Kidney (tissue), 14 donors: Measurements from ENCODE around the gene AHNAK. TPM values are rescaled to one million over a fixed set of nuclear protein-coding genes. Genes with fewer than 3 reads are reported as not detected.
"Not testable (repeated sequence)": the region's sequence is repeated elsewhere in the genome, so short reads cannot be mapped to it uniquely, and the experiment has no call there.

ENCODE experiments used
- DNase-seq, 5 donors: peaks; one replicate each; pipeline ENCODE4 v3.0.0-alpha.2; 2013 to 2020
- FAIRE-seq: peaks from 2 replicates; lab custom pipeline; 2012; peaks lifted over from hg19 to GRCh38; lab: Jason Lieb, UNC
- H3K27ac ChIP-seq, 2 donors: one replicate each; pipeline ENCODE4 v1.7.0; 2013; ENCODE audit warnings: low read depth in 2 of 2, low read length in 2 of 2, inconsistent platforms in 1 of 2
- H3K27me3 ChIP-seq: one replicate; pipeline ENCODE4 v1.7.1; 2013; ENCODE audit warnings: low read length, inconsistent platforms; ENCODE audit not compliant: control insufficient read depth, insufficient read depth
- H3K36me3 ChIP-seq, 3 donors: one replicate each; pipeline versions ENCODE4 v1.7.0 to v1.7.1; 2013; ENCODE audit warnings: low read length in 3 of 3, control low read depth in 1 of 3, inconsistent platforms in 1 of 3; ENCODE audit not compliant: insufficient read depth in 3 of 3, control insufficient read depth in 2 of 3
- H3K4me1 ChIP-seq, 3 donors: one replicate each; pipeline versions ENCODE4 v1.7.0 to v1.7.1; 2013; ENCODE audit warnings: low read length in 3 of 3, inconsistent platforms in 1 of 3, low read depth in 1 of 3; ENCODE audit not compliant: control insufficient read depth in 2 of 3, insufficient read depth in 2 of 3
- H3K4me3 ChIP-seq, 3 donors: one replicate each; pipeline versions ENCODE4 v1.7.0 to v1.8.1; 2013; ENCODE audit warnings: low read length in 3 of 3, control low read depth in 1 of 3, inconsistent platforms in 1 of 3
- H3K9ac ChIP-seq, 3 donors: one replicate each; pipeline versions ENCODE4 v1.7.0 to v1.7.1; 2013; ENCODE audit warnings: low read length in 3 of 3, control low read depth in 1 of 3, inconsistent platforms in 1 of 3
- H3K9me3 ChIP-seq, 3 donors: one replicate each; pipeline versions ENCODE4 v1.7.0 to v1.7.1; 2013; ENCODE audit warnings: low read length in 3 of 3, control low read depth in 1 of 3, inconsistent platforms in 1 of 3; ENCODE audit not compliant: control insufficient read depth in 2 of 3, insufficient read depth in 1 of 3
- CTCF ChIP-seq: IDR thresholded peaks from 3 replicates; pipeline ENCODE4 v1.5.1; 2012; ENCODE audit warnings: mild to moderate bottlenecking, moderate library complexity, borderline replicate concordance; ENCODE audit not compliant: insufficient read depth; ENCODE audit errors: extremely low read depth
- intact Hi-C: fragments of 100-400 bp; cut with DNase I; formaldehyde crosslinking; loops from one replicate; pipeline ENCODE4 v1.11.1; 2022
- polyA plus RNA-seq: library from polyadenylated mRNA; stranded (reverse); fragments of 350-450 nt; fragmentation: Illumina TruSeq; extraction: RNeasy Lipid Tissue Mini Kit (QIAGEN cat#74804); gene quantifications from one replicate; pipeline ENCODE4 v1.2.3, GENCODE V29; 2014; ENCODE audit warnings: low read depth, low replicate concordance; ENCODE audit not compliant: insufficient read depth
- total RNA-seq: library from RNA; stranded (reverse); fragmentation: NEBNext Ultra II Directional; extraction: Animal tissue kit (Norgen Biotek cat#: 25700); gene quantifications from one replicate; pipeline ENCODE4 v1.2.1, GENCODE V29; 2021
- donor health status: control.
- donor health status: control.
- donor health status: control.
- donor health status: control.
- donor health status: control.
- donor health status: DM: yes; HTN: yes; CAD: no.
- donor health status: Normal renal cell carcinoma (clear cell type).

The AHNAK gene
- total and polyA plus RNA-seq, 2 donors from 2014 or later = 36.6 to 700 TPM

GRCh38 chr11:62573592-62574362, 27.2 kb upstream of the AHNAK start, which contains the start of gene EEF1G:
Gene EEF1G, minus strand, starts transcription at chr11:62573891. Its CDS starts 49 bp downstream, at chr11:62573842.
- Histone ChIP-seq H3K27ac (peak within 1 kb of the TSS; percentile 88 to 99), H3K27me3 (no peaks in the 10 kb centered on the region), H3K4me1 (peaks cover 0 to 27% (median 13%) of the 10 kb centered on the region in 3 donors), H3K36me3 (peaks cover 11 to 50% (median 16%) of the 10 kb centered on the region in 3 donors), H3K9me3 (no peaks in the 10 kb centered on the region), H3K4me3 (peak within 1 kb of the TSS; percentile 85 to 99 (median 94)), H3K9ac (peak within 1 kb of the TSS; percentile 84 to 99 (median 91))
- peak; percentile 99 to 100 (median 100) for DNase-seq
- intact Hi-C loops = no loop called here
- FAIRE-seq = peak; percentile 58
- no peak for TF ChIP-seq CTCF

GRCh38 chr11:62573006-62573591, 26.5 kb upstream of the AHNAK start:
- intact Hi-C loops = no loop called here
- Histone ChIP-seq H3K36me3 (peaks cover 11 to 44% (median 16%) of the 10 kb centered on the region in 3 donors), H3K4me1 (peaks cover 0 to 27% (median 13%) of the 10 kb centered on the region in 3 donors), H3K9ac (peak overlapping the region; percentile 84 to 99 (median 91)), H3K9me3 (no peaks in the 10 kb centered on the region), H3K27ac (peak overlapping the region; percentile 61 to 92), H3K4me3 (peak overlapping the region; percentile 85 to 99 (median 94)), H3K27me3 (no peaks in the 10 kb centered on the region)
- FAIRE-seq (no peak), DNase-seq (peak in 3 of 5 donors; percentile 38 to 79 (median 54))
- TF ChIP-seq CTCF = no peak

GRCh38 chr11:62572431-62572830, 25.8 kb upstream of the AHNAK start:
- peaks cover 11 to 47% (median 17%) of the 10 kb centered on the region in 3 donors for H3K36me3 ChIP-seq
- peak overlapping the region; percentile 84 to 99 (median 91) for H3K9ac ChIP-seq
- FAIRE-seq = no peak
- intact Hi-C loops = no loop called here
- no peak for TF ChIP-seq CTCF
- H3K4me1 ChIP-seq = peaks cover 0 to 27% (median 13%) of the 10 kb centered on the region in 3 donors
- no peaks in the 10 kb centered on the region for H3K9me3 ChIP-seq
- H3K27ac ChIP-seq = peak overlapping the region in 1 of 2 donors; percentile 92
- peak in 1 of 5 donors; percentile 20 for DNase-seq
- peak overlapping the region; percentile 85 to 99 (median 94) for H3K4me3 ChIP-seq
- no peaks in the 10 kb centered on the region for H3K27me3 ChIP-seq

GRCh38 chr11:62571493-62571892, 24.9 kb upstream of the AHNAK start:
- H3K27me3 ChIP-seq, FAIRE-seq, intact Hi-C loops, DNase-seq, H3K4me3 ChIP-seq, H3K27ac ChIP-seq, H3K9me3 ChIP-seq: not testable (repeated sequence)
- Histone ChIP-seq H3K4me1 (peaks cover 0 to 25% (median 12%) of the 10 kb centered on the region in 3 donors), H3K36me3 (peaks cover 12 to 53% (median 21%) of the 10 kb centered on the region in 3 donors), H3K9ac (peak overlapping the region in 1 of 3 donors; percentile 43)

- FAIRE-seq, intact Hi-C loops, H3K27ac ChIP-seq, H3K27me3 ChIP-seq, H3K9me3 ChIP-seq, DNase-seq, H3K9ac ChIP-seq, H3K4me3 ChIP-seq: not testable (repeated sequence)
- H3K36me3 ChIP-seq = peaks cover 14 to 53% (median 20%) of the 10 kb centered on the region in 3 donors
- H3K4me1 ChIP-seq = peaks cover 0 to 21% (median 6%) of the 10 kb centered on the region in 3 donors
These were observed 24.3 kb upstream of the AHNAK start for GRCh38 chr11:62570903-62571302.
